Hepatocyte (in vitro differentiated cells): Measurements from ENCODE around the gene ARMC8.

ENCODE experiments used
- CTCF ChIP-seq: fragments of 200-600 bp; sonication (generic); IDR thresholded peaks from 2 replicates; pipeline ENCODE4 v1.5.1; 2016; ENCODE audit warnings: antibody characterized with exemption, mild to moderate bottlenecking; ENCODE audit not compliant: poor library complexity
- EZH2 ChIP-seq: fragments of 200-600 bp; sonication (generic); IDR thresholded peaks from 2 replicates; pipeline ENCODE4 v1.6.1; 2016; ENCODE audit warnings: antibody characterized with exemption, mild to moderate bottlenecking, borderline replicate concordance

GRCh38 chr3:138234401-138235179 is 47.5 kb downstream of the ARMC8 start:
- TF ChIP-seq CTCF (no peak), EZH2 (no peak)
